ENCODE measurements around the gene LASP1NB.
"Not testable (repeated sequence)": the region's sequence is repeated elsewhere in the genome, so short reads cannot be mapped to it uniquely, and the experiment has no call there.

LASP1NB gene

DNA sequence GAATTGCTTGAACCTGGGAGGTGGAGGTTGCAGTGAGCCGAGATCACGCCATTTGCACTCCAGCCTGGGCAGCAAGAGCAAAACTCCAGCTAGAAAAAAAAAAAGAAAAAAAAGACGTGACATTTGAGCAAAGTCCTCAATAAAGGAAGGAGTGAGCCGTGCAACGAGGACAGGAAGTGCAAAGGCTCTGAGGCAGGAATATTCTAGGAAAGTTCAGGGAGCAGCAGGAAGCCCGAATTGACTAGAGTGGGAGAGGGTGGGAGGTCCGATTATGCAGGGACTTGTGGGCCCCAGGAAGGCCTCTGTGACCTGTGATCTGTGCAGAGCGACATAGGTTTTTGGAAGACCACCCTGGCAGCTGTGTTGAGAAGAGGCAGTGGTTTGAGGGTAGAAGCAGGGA is 8.6 kb upstream of the LASP1NB start:
- ATAC-seq: no peak
- DNase-seq (ENCODE audit: low spot score): no peak

DNA sequence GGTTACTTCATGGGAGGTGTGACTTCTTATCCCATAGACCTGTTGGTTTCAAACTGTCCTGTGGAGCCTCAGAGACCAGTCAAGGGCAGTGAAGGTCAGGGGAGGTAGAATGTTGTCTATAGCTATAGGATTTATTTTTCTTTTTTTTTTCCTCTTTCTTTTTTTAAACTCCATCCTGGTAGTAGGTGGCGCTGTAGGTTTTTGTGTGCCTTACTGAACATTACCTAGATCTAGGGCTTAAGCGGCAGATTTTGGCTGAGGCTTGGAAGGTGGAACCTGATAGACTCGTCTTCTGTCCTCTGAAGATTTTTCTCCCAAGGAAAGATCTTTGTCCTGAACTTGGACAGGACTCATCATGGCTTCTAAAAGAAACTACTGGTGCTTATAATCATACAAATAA is 8.2 kb upstream of the LASP1NB start:
- ATAC-seq: no peak

GRCh38 chr17:38918129-38918913 is 7.1 kb upstream of the LASP1NB start:
- ATAC-seq (peak; percentile 56), DNase-seq (ENCODE audit: low spot score) (no peak)

More for the DNA sequence above, 8.2 kb upstream of the LASP1NB start:
- DNase-seq (ENCODE audit: low spot score): no peak

- DNase-seq (ENCODE audit: low spot score): no peak
Observed at GRCh38 chr17:38918916-38919315, 6.5 kb upstream of the LASP1NB start.

DNA sequence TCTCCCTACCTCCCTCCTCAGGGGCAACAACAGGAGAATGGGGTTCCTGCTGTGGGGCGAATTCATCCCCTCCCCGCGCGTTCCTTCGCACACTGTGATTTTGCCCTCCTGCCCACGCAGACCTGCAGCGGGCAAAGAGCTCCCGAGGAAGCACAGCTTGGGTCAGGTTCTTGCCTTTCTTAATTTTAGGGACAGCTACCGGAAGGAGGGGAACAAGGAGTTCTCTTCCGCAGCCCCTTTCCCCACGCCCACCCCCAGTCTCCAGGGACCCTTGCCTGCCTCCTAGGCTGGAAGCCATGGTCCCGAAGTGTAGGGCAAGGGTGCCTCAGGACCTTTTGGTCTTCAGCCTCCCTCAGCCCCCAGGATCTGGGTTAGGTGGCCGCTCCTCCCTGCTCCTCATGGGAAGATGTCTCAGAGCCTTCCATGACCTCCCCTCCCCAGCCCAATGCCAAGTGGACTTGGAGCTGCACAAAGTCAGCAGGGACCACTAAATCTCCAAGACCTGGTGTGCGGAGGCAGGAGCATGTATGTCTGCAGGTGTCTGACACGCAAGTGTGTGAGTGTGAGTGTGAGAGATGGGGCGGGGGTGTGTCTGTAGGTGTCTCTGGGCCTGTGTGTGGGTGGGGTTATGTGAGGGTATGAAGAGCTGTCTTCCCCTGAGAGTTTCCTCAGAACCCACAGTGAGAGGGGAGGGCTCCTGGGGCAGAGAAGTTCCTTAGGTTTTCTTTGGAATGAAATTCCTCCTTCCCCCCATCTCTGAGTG is 5.9 kb upstream of the LASP1NB start:
- ATAC-seq (no peak), DNase-seq (ENCODE audit: low spot score) (no peak)

More at GRCh38 chr17:38918916-38919315, 6.5 kb upstream of the LASP1NB start:
- ATAC-seq: no peak

- DNase-seq (ENCODE audit: low spot score): no peak
Observed at GRCh38 chr17:38920374-38921291, 4.8 kb upstream of the LASP1NB start.

GRCh38 chr17:38921756-38922411 is 3.5 kb upstream of the LASP1NB start:
- no peak for ATAC-seq

More at GRCh38 chr17:38920374-38921291, 4.8 kb upstream of the LASP1NB start:
- no peak for ATAC-seq

GRCh38 chr17:38922538-38923297 is 2.7 kb upstream of the LASP1NB start:
- ATAC-seq (peak; percentile 51), DNase-seq (ENCODE audit: low spot score) (no peak)

More at GRCh38 chr17:38921756-38922411, 3.5 kb upstream of the LASP1NB start:
- DNase-seq (ENCODE audit: low spot score): no peak

- DNase-seq (ENCODE audit: low spot score) (no peak), ATAC-seq (no peak)
Observed at GRCh38 chr17:38926293-38927070, 1.1 kb downstream of the LASP1NB start.

- DNase-seq (ENCODE audit: low spot score); ATAC-seq: not testable (repeated sequence)
Observed at GRCh38 chr17:38930782-38931181, 5.4 kb downstream of the LASP1NB start.

DNA sequence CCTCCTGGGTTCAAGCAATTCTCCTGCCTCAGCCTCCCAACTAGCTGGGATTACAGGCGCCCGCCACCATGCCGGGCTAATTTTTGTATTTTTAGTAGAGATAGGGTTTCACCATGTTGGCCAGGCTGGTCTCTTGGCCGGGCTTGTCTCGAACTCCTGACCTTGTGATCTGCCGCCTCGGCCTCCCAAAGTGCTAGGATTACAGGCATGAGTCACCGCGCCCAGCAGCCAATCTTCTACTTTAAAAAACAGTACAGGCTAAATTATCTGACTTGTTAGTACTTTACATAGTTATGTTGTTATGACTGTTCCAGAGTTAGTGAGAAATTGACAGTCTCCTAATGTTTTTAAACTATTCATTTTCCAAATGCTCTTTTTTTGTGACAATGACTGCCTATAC is 8.5 kb downstream of the LASP1NB start:
- DNase-seq (ENCODE audit: low spot score); ATAC-seq: not testable (repeated sequence)

DNA sequence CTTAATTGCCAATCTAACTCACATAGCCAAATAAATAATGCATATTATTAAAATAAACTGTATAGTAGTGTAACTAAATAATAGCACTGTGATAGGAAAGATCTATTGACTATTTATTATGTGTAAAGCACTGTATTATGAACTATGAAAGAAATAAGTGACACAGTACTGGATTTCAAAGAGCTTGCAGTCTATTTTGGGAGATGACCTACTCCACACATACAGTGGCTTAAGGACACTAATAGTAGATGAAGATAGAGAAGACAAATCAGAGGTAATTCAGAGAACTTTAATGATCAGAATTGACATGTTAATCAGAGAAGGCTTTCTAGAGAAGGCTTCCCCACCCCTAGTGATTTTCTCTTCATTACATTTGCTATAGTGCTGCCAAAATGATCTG is 14.6 kb downstream of the LASP1NB start:
- DNase-seq (ENCODE audit: low spot score) (no peak), ATAC-seq (no peak)

- ATAC-seq (no peak), DNase-seq (ENCODE audit: low spot score) (no peak)
Observed at GRCh38 chr17:38940404-38940803, 15.0 kb downstream of the LASP1NB start.

GRCh38 chr17:38942696-38943334 is 17.4 kb downstream of the LASP1NB start:
- ATAC-seq (no peak), DNase-seq (ENCODE audit: low spot score) (no peak)

DNA sequence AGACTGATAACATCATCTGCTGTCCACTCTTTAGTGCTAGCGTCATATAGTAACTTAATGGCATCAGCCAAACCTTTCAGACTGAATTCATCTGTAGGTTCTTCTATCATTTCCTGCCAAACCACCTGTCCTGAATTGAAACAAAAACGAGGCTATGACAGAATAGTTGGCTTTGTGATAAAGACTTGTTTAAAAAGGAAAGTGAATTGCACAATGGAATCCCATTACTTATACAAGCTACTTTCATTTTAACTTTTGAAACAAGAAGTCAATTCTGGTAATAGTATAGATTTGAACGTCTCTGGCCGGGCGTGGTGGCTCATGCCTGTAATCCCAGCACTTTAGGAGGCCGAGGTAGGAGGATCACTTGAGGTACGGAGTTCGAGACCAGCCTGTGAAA is 18.2 kb downstream of the LASP1NB start:
- DNase-seq (ENCODE audit: low spot score): no peak
- ATAC-seq: no peak

- no peak for ATAC-seq
- DNase-seq (ENCODE audit: low spot score): no peak
Observed at GRCh38 chr17:38947189-38947588, 21.8 kb downstream of the LASP1NB start.

DNA sequence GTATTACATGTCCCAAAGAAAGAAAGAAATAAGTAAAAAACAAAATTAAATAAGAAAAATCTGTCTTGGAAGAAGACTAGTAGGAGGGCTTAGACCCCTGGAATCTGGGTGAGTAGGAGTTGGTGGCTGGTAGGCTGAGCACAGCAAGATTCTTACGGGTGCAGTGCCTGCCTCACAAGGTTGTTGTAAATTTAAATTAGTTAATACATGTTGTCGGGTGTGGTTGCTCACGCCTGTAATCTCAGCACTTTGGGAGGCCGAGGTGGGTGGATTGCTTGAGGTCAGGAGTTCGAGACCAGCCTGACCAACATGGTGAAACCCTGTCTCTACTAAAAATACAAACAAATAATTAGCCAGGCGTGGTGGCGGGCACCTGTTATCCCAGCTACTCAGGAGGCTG is 28.4 kb downstream of the LASP1NB start:
- not testable (repeated sequence) for ATAC-seq

DNA sequence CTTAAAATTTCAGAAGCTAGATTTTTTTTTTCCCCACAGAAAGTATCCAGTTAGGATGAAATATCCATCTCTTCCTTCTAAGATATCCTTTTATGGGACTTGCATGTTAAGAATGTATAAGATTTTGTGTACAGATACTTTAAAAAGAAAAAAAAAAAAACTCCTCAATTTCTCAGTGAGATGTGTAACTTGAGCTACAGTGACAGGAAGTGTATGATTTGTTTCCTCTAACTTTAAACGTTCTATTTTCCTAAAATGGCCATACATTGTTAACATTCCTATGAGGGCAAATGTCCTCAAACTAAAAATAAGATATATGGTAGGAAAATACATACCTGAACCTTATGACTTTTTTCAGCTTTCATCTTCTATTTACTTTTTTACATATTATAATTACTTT is 32.9 kb downstream of the LASP1NB start:
- DNase-seq (ENCODE audit: low spot score) (no peak), ATAC-seq (no peak)

More for the DNA sequence above, 28.4 kb downstream of the LASP1NB start:
- DNase-seq (ENCODE audit: low spot score): not testable (repeated sequence)

Data from left lobe of liver (tissue), 2 donors.